Vagina (tissue), 2 donors: Measurements from ENCODE around the gene KAZN. TPM values are rescaled to one million over a fixed set of nuclear protein-coding genes. Genes with fewer than 3 reads are reported as not detected.

Source experiments
- DNase-seq, 2 donors: peaks; one replicate each; pipeline ENCODE4 v3.0.0-alpha.2; 2017; ENCODE audit errors: extremely low spot score in 2 of 2
- H3K27ac ChIP-seq: fragments of 200-600 bp; sonication (generic); one replicate; pipeline ENCODE4 v1.5.1; 2019
- H3K27me3 ChIP-seq: fragments of 200-600 bp; sonication (generic); one replicate; pipeline ENCODE4 v1.5.1; 2019
- H3K36me3 ChIP-seq, 2 donors: fragments of 200-600 bp; sonication (generic); one replicate each; pipeline ENCODE4 v1.5.1; 2017 to 2019
- H3K4me1 ChIP-seq: fragments of 200-600 bp; sonication (generic); one replicate; pipeline ENCODE4 v1.5.1; 2019
- H3K4me3 ChIP-seq, 2 donors: fragments of 200-600 bp; sonication (generic); 1 replicate in 1 of 2; 2 replicates in 1 of 2; pipeline ENCODE4 v1.5.1; 2016 to 2019
- H3K9me3 ChIP-seq: fragments of 200-600 bp; sonication (generic); one replicate; pipeline ENCODE4 v1.5.1; 2019
- CTCF ChIP-seq, 3 experiments: fragments of 450-650 bp in 2 of 3; fragments of 200-600 bp in 1 of 3; sonication (generic) in 1 of 3; IDR thresholded peaks; one replicate each; pipeline ENCODE4 v1.5.1; 2017 to 2019; ENCODE audit warnings: antibody characterized with exemption in 3 of 3, mild to moderate bottlenecking in 2 of 3, moderate library complexity in 2 of 3
- POLR2A ChIP-seq, 2 donors: fragments of 450-650 bp; IDR thresholded peaks; one replicate each; pipeline ENCODE4 v1.6.1; 2017; ENCODE audit warnings: antibody characterized with exemption in 2 of 2, mild to moderate bottlenecking in 2 of 2, moderate library complexity in 2 of 2
- POLR2AphosphoS5 ChIP-seq, 2 donors: sonication (generic); formaldehyde crosslinking; IDR thresholded peaks; one replicate each; pipeline ENCODE4 v1.9.0; 2017; ENCODE audit warnings: antibody characterized with exemption in 2 of 2, mild to moderate bottlenecking in 2 of 2, low read depth in 1 of 2; ENCODE audit not compliant: insufficient read depth in 1 of 2
- intact Hi-C: fragments of 100-400 bp; cut with DNase I; formaldehyde crosslinking; loops from one replicate; pipeline ENCODE4 v1.15.1; 2023
- total RNA-seq: library from RNA; depleted of rRNA; stranded (reverse); fragments of >200 nt; gene quantifications from one replicate; pipeline ENCODE4 v1.2.3, GENCODE V29; 2016

The KAZN gene
- total RNA-seq, 1 donor from 2014 or later = 29.5 TPM

- Histone ChIP-seq H3K27me3 (no peaks in the 10 kb centered on the region), H3K4me3 (no peak overlapping the region), H3K4me1 (peaks cover 10% of the 10 kb centered on the region), H3K36me3 (no peaks in the 10 kb centered on the region), H3K9me3 (no peaks in the 10 kb centered on the region), H3K27ac (no peak overlapping the region)
- DNase-seq = no peak
- TF ChIP-seq CTCF (IDR thresholded peaks at IDR 0.05) (no peak), POLR2A (IDR thresholded peaks at IDR 0.05) (no peak), POLR2AphosphoS5 (IDR thresholded peaks at IDR 0.05; ENCODE audit: insufficient read depth in 1 of 2, low read depth in 1 of 2) (no peak)
- intact Hi-C loops = no loop called here
These were observed 68.6 kb downstream of the KAZN start for GRCh38 chr1:14666962-14667650.

- Histone ChIP-seq H3K27ac (no peak overlapping the region), H3K27me3 (no peaks in the 10 kb centered on the region), H3K4me3 (no peak overlapping the region), H3K4me1 (peaks cover 10% of the 10 kb centered on the region), H3K9me3 (no peaks in the 10 kb centered on the region), H3K36me3 (no peaks in the 10 kb centered on the region)
- no peak for TF ChIP-seq POLR2AphosphoS5 (IDR thresholded peaks at IDR 0.05; ENCODE audit: insufficient read depth in 1 of 2, low read depth in 1 of 2)
- no peak for TF ChIP-seq POLR2A (IDR thresholded peaks at IDR 0.05)
- no peak for TF ChIP-seq CTCF (IDR thresholded peaks at IDR 0.05)
- intact Hi-C loops = no loop called here
- no peak for DNase-seq
These were observed 69.1 kb downstream of the KAZN start for GRCh38 chr1:14667651-14667984.

- intact Hi-C loops = no loop called here
- no peak for DNase-seq
- no peaks in the 10 kb centered on the region for H3K27me3 ChIP-seq
These were observed 70.1 kb downstream of the KAZN start for GRCh38 chr1:14668538-14668937.

GRCh38 chr1:14672005-14672404 lies 73.5 kb downstream of the KAZN start:
- H3K27me3 ChIP-seq = no peaks in the 10 kb centered on the region
- no peak overlapping the region for H3K4me3 ChIP-seq
- intact Hi-C loops = no loop called here
- no peak overlapping the region for H3K27ac ChIP-seq
- H3K9me3 ChIP-seq = no peaks in the 10 kb centered on the region
- H3K4me1 ChIP-seq = no peaks in the 10 kb centered on the region
- no peaks in the 10 kb centered on the region for H3K36me3 ChIP-seq
- TF ChIP-seq POLR2AphosphoS5 (IDR thresholded peaks at IDR 0.05; ENCODE audit: insufficient read depth in 1 of 2, low read depth in 1 of 2) (no peak), POLR2A (IDR thresholded peaks at IDR 0.05) (no peak), CTCF (IDR thresholded peaks at IDR 0.05) (no peak)
- DNase-seq = no peak

More at GRCh38 chr1:14668538-14668937, 70.1 kb downstream of the KAZN start:
- Histone ChIP-seq H3K27ac (no peak overlapping the region), H3K36me3 (no peaks in the 10 kb centered on the region), H3K9me3 (no peaks in the 10 kb centered on the region), H3K4me1 (peaks cover 10% of the 10 kb centered on the region), H3K4me3 (no peak overlapping the region)
- TF ChIP-seq POLR2A (IDR thresholded peaks at IDR 0.05) (no peak), POLR2AphosphoS5 (IDR thresholded peaks at IDR 0.05; ENCODE audit: insufficient read depth in 1 of 2, low read depth in 1 of 2) (no peak), CTCF (IDR thresholded peaks at IDR 0.05) (no peak)

GRCh38 chr1:14674030-14674429 lies 75.5 kb downstream of the KAZN start:
- intact Hi-C loops = no loop called here

More at GRCh38 chr1:14674030-14674429, 75.5 kb downstream of the KAZN start:
- Histone ChIP-seq H3K27me3 (no peaks in the 10 kb centered on the region), H3K27ac (no peak overlapping the region), H3K4me1 (no peaks in the 10 kb centered on the region), H3K36me3 (no peaks in the 10 kb centered on the region), H3K9me3 (no peaks in the 10 kb centered on the region), H3K4me3 (no peak overlapping the region)
- DNase-seq = no peak
- TF ChIP-seq POLR2AphosphoS5 (IDR thresholded peaks at IDR 0.05; ENCODE audit: insufficient read depth in 1 of 2, low read depth in 1 of 2) (no peak), CTCF (IDR thresholded peaks at IDR 0.05) (no peak), POLR2A (IDR thresholded peaks at IDR 0.05) (no peak)
